ENCODE data around the gene UBR2. TPM values are rescaled to one million over a fixed set of nuclear protein-coding genes. Genes with fewer than 3 reads are reported as not detected.

The UBR2 gene
- total and polyA plus RNA-seq, 2 of the 13 experiments (the other 11 are each of a cell fraction or from before 2014, with no cell fraction given) = 17.6 to 29.3 TPM

DNA sequence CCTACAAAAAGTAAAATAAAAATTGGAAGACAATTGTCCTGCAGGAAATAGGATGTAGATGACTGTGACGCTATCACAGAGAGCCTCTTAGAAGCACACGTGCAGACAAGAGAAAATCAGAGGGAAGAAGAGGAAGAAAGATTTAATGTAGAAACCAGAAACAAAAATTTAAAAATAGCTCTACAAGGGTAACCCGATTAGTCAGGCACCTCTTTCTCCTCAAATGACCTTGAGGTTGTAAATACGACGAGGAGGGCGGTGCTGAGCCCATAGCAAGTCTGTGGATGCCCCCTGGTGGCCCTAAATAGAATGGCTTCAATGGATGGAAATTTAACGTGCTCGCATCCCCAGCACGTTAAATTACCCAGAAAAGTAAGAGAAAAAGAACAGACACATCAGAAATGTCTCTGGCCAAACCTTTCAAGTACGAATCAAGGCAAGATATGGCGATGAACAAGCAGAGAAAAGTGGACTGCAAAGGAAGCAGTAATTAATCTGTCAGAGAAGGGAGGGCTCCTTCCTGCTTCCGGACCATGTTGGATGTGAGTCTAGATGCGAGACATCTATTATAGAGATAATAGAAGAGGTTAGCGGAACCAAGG lies 162.8 kb downstream of the UBR2 start (continued):
- TF ChIP-seq, protein P1, sequence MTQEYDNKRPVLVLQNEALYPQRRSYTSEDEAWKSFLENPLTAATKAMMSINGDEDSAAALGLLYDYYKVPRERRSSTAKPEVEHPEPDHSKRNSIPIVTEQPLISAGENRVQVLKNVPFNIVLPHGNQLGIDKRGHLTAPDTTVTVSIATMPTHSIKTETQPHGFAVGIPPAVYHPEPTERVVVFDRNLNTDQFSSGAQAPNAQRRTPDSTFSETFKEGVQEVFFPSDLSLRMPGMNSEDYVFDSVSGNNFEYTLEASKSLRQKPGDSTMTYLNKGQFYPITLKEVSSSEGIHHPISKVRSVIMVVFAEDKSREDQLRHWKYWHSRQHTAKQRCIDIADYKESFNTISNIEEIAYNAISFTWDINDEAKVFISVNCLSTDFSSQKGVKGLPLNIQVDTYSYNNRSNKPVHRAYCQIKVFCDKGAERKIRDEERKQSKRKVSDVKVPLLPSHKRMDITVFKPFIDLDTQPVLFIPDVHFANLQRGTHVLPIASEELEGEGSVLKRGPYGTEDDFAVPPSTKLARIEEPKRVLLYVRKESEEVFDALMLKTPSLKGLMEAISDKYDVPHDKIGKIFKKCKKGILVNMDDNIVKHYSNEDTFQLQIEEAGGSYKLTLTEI (CRISPR knock-in tag; conservative IDR thresholded peaks at IDR 0.05) = no peak
- TF ChIP-seq ZNF839 (CRISPR knock-in tag; IDR thresholded peaks at IDR 0.05; ENCODE audit: borderline replicate concordance) (no peak), KAT2B (IDR thresholded peaks at IDR 0.05; ENCODE audit: borderline replicate concordance, low read depth, low read length) (no peak), BORCS8-MEF2B (CRISPR knock-in tag; IDR thresholded peaks at IDR 0.05) (no peak), ELF3 (CRISPR knock-in tag; IDR thresholded peaks at IDR 0.05) (0 out of 2 replicates have a peak, but pooled peaks have one; percentile 32), KDM1A (CRISPR knock-in tag; IDR thresholded peaks at IDR 0.05) (no peak), KLF11 (CRISPR knock-in tag; IDR thresholded peaks at IDR 0.05) (no peak), CREB3 (CRISPR knock-in tag; IDR thresholded peaks at IDR 0.05) (no peak), ZNF724P (CRISPR knock-in tag; IDR thresholded peaks at IDR 0.05; ENCODE audit: borderline replicate concordance) (no peak), ZNF232 (CRISPR knock-in tag; IDR thresholded peaks at IDR 0.05; ENCODE audit: borderline replicate concordance) (no peak), MAFG (CRISPR knock-in tag; IDR thresholded peaks at IDR 0.05) (no peak), ZUFSP (CRISPR knock-in tag; IDR thresholded peaks at IDR 0.05; ENCODE audit: borderline replicate concordance) (no peak), ZFP90 (CRISPR knock-in tag; IDR thresholded peaks at IDR 0.05; ENCODE audit: borderline replicate concordance) (no peak), FOSL1 (CRISPR knock-in tag; IDR thresholded peaks at IDR 0.05; ENCODE audit: borderline replicate concordance) (no peak), ZNF256 (CRISPR knock-in tag; conservative IDR thresholded peaks at IDR 0.05) (no peak)
- TF ChIP-seq, protein P2, sequence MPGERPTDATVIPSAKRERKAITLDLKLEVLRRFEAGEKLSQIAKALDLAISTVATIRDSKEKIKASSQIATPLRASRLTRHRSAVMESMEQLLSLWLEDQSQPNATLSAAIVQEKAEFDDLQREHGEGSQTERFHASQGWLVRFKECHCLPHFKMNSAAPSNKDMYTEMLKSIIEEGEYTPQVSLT (CRISPR knock-in tag; IDR thresholded peaks at IDR 0.05; ENCODE audit: borderline replicate concordance, low read depth) = no peak
- TF ChIP-seq, protein P3, sequence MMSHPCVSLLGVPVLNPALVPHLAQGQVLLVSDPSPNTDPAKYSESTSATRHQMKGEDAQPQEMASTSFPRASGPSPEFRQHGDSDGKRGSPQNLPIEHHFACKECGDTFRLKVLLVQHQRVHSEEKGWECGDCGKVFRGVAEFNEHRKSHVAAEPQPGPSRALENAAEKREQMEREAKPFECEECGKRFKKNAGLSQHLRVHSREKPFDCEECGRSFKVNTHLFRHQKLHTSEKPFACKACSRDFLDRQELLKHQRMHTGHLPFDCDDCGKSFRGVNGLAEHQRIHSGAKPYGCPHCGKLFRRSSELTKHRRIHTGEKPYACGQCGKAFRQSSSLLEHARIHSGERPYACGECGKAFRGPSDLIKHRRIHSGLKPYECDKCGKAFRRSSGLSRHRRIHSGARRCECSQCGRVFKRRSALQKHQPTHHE (CRISPR knock-in tag; IDR thresholded peaks at IDR 0.05; ENCODE audit: borderline replicate concordance) = no peak
- TF ChIP-seq, protein P4, sequence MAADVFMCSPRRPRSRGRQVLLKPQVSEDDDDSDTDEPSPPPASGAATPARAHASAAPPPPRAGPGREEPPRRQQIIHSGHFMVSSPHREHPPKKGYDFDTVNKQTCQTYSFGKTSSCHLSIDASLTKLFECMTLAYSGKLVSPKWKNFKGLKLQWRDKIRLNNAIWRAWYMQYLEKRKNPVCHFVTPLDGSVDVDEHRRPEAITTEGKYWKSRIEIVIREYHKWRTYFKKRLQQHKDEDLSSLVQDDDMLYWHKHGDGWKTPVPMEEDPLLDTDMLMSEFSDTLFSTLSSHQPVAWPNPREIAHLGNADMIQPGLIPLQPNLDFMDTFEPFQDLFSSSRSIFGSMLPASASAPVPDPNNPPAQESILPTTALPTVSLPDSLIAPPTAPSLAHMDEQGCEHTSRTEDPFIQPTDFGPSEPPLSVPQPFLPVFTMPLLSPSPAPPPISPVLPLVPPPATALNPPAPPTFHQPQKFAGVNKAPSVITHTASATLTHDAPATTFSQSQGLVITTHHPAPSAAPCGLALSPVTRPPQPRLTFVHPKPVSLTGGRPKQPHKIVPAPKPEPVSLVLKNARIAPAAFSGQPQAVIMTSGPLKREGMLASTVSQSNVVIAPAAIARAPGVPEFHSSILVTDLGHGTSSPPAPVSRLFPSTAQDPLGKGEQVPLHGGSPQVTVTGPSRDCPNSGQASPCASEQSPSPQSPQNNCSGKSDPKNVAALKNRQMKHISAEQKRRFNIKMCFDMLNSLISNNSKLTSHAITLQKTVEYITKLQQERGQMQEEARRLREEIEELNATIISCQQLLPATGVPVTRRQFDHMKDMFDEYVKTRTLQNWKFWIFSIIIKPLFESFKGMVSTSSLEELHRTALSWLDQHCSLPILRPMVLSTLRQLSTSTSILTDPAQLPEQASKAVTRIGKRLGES (CRISPR knock-in tag; IDR thresholded peaks at IDR 0.05; ENCODE audit: borderline replicate concordance) = no peak
